Hepatocyte (in vitro differentiated cells): ENCODE data around the gene SLC22A12. TPM values are rescaled to one million over a fixed set of nuclear protein-coding genes. Genes with fewer than 3 reads are reported as not detected.

Experiments
- DNase-seq: peaks from one replicate; pipeline ENCODE4 v3.0.0-alpha.2; 2016; ENCODE audit warnings: low spot score
- H2AFZ ChIP-seq: fragments of 200-600 bp; sonication (generic); 2 replicates; pipeline ENCODE4 v1.6.0; 2016; ENCODE audit warnings: antibody characterized with exemption, mild to moderate bottlenecking
- H3K27ac ChIP-seq: fragments of 200-600 bp; sonication (generic); 2 replicates; pipeline ENCODE4 v1.5.1; 2016; ENCODE audit warnings: mild to moderate bottlenecking
- H3K27me3 ChIP-seq: fragments of 200-600 bp; sonication (generic); 2 replicates; pipeline ENCODE4 v1.6.1; 2016
- H3K36me3 ChIP-seq: fragments of 200-600 bp; sonication (generic); replicated peaks from 2 replicates; pipeline ENCODE4 v1.5.1; 2016; ENCODE audit warnings: low read depth; ENCODE audit not compliant: insufficient read depth
- H3K4me1 ChIP-seq: fragments of 200-600 bp; sonication (generic); 2 replicates; pipeline ENCODE4 v1.5.1; 2016; ENCODE audit warnings: mild to moderate bottlenecking, moderate library complexity; ENCODE audit not compliant: insufficient read depth
- H3K4me2 ChIP-seq: fragments of 200-600 bp; sonication (generic); 2 replicates; pipeline ENCODE4 v1.6.0; 2016
- H3K4me3 ChIP-seq: fragments of 200-600 bp; sonication (generic); 2 replicates; pipeline ENCODE4 v1.5.1; 2016; ENCODE audit warnings: mild to moderate bottlenecking
- H3K79me2 ChIP-seq: fragments of 200-600 bp; sonication (generic); 2 replicates; pipeline ENCODE4 v1.6.0; 2017; ENCODE audit warnings: mild to moderate bottlenecking
- H3K9me2 ChIP-seq: fragments of 200-600 bp; sonication (generic); replicated peaks from 2 replicates; pipeline ENCODE4 v1.6.0; 2017; ENCODE audit warnings: mild to moderate bottlenecking; ENCODE audit not compliant: insufficient read depth
- H3K9me3 ChIP-seq: fragments of 200-600 bp; sonication (generic); 2 replicates; pipeline ENCODE4 v1.5.1; 2016; ENCODE audit warnings: low read depth, mild to moderate bottlenecking
- H4K20me1 ChIP-seq: fragments of 200-600 bp; sonication (generic); 2 replicates; pipeline ENCODE4 v1.6.0; 2016; ENCODE audit warnings: mild to moderate bottlenecking; ENCODE audit not compliant: insufficient read depth, poor library complexity, severe bottlenecking
- EZH2 ChIP-seq: fragments of 200-600 bp; sonication (generic); IDR thresholded peaks from 2 replicates; pipeline ENCODE4 v1.6.1; 2016; ENCODE audit warnings: antibody characterized with exemption, mild to moderate bottlenecking, borderline replicate concordance
- EZH2phosphoT487 ChIP-seq: fragments of 200-600 bp; sonication (generic); IDR thresholded peaks from one replicate; pipeline ENCODE4 v1.6.1; 2018; ENCODE audit warnings: antibody characterized with exemption, mild to moderate bottlenecking, low read depth, moderate library complexity; ENCODE audit not compliant: unreplicated experiment, severe bottlenecking
- WGBS: methylation state at CpG from one replicate; pipeline ENCODE4 v1.1.6; 2016; ENCODE audit warnings: low lambda C conversion rate; ENCODE audit errors: missing lambda C conversion rate; 5-methylcytosine and 5-hydroxymethylcytosine counted together
- polyA plus RNA-seq: library from polyadenylated mRNA; unstranded; fragments of >200 nt; fragmentation: Nextera tagmentation; extraction: Ambion mirVana; gene quantifications from 2 replicates; pipeline ENCODE4 v1.2.1, GENCODE V29; 2016
- total RNA-seq: library from RNA; depleted of rRNA; stranded (reverse); fragments of >200 nt; gene quantifications from 2 replicates; pipeline ENCODE4 v1.2.3, GENCODE V29; 2014
- TF ChIP-seq, protein P1 (sequence below): fragments of 200-600 bp; sonication (generic); IDR thresholded peaks from 2 replicates; pipeline ENCODE4 v1.5.1; 2016; ENCODE audit warnings: antibody characterized with exemption, mild to moderate bottlenecking; ENCODE audit not compliant: poor library complexity

Gene SLC22A12
- total and polyA plus RNA-seq, 2 experiments from 2014 or later, result 0.11 TPM; not detected in 1

DNA sequence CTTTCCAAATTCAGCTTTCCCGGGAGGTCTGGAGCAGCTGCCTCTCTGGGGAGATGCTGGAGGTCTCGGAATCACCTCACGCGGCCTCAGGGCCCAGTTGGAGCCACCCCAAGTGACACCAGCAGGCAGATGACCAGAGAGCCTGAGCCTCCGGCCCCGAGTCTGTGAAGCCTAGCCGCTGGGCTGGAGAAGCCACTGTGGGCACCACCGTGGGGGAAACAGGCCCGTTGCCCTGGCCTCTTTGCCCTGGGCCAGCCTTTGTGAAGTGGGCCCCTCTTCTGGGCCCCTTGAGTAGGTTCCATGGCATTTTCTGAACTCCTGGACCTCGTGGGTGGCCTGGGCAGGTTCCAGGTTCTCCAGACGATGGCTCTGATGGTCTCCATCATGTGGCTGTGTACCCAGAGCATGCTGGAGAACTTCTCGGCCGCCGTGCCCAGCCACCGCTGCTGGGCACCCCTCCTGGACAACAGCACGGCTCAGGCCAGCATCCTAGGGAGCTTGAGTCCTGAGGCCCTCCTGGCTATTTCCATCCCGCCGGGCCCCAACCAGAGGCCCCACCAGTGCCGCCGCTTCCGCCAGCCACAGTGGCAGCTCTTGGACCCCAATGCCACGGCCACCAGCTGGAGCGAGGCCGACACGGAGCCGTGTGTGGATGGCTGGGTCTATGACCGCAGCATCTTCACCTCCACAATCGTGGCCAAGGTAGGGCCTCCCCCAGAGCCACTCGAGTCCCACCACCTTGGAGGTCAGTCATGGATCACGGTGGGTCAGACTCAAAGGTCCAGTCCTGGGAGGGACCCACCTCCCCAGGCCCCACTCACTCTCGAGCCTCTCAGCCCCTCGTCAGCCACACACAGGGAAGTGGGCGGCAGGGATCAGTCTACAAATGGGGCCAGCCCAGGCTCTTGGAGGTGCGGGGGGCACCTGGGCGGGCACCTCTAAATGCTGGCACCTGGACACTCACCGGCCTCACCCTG is 525 bp downstream of the SLC22A12 start:
- TF ChIP-seq, protein P1, sequence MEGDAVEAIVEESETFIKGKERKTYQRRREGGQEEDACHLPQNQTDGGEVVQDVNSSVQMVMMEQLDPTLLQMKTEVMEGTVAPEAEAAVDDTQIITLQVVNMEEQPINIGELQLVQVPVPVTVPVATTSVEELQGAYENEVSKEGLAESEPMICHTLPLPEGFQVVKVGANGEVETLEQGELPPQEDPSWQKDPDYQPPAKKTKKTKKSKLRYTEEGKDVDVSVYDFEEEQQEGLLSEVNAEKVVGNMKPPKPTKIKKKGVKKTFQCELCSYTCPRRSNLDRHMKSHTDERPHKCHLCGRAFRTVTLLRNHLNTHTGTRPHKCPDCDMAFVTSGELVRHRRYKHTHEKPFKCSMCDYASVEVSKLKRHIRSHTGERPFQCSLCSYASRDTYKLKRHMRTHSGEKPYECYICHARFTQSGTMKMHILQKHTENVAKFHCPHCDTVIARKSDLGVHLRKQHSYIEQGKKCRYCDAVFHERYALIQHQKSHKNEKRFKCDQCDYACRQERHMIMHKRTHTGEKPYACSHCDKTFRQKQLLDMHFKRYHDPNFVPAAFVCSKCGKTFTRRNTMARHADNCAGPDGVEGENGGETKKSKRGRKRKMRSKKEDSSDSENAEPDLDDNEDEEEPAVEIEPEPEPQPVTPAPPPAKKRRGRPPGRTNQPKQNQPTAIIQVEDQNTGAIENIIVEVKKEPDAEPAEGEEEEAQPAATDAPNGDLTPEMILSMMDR, result no peak
- TF ChIP-seq EZH2, result no peak
- no peak for TF ChIP-seq EZH2phosphoT487

DNA sequence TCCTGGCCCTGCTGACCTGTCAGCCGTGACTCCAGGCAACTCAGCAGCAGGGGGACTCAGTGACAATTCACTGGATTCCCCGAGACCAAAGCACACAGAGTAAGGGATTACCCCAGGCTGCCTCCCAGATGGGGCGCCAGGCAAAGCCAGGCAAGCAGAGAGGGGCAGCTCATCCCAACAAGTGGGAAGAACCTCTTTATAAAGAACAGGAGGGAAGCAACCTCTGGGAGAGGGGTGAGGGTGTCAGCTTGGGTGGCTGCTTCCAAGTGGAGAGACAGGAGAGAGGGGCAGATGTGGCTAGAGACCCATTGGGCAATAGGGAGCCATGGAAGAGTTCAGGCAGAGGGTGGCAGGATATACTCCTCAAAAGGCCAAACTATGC is 1.2 kb downstream of the SLC22A12 start:
- no peaks in the 10 kb centered on the region for H3K79me2 ChIP-seq
- H3K9me2 ChIP-seq, result no peaks in the 10 kb centered on the region
- H4K20me1 ChIP-seq, result no peaks in the 10 kb centered on the region
- no peak overlapping the region for H2AFZ ChIP-seq
- H3K4me1 ChIP-seq, result no peaks in the 10 kb centered on the region
- DNase-seq, result no peak
- no peaks in the 10 kb centered on the region for H3K9me3 ChIP-seq
- no peak overlapping the region for H3K27ac ChIP-seq
- no peaks in the 10 kb centered on the region for H3K27me3 ChIP-seq
- H3K4me2 ChIP-seq, result no peak overlapping the region
- no peaks in the 10 kb centered on the region for H3K36me3 ChIP-seq
- 92% methylated on average over 3 of the region's 3 CpGs for WGBS
- H3K4me3 ChIP-seq, result no peak overlapping the region
- no peak for TF ChIP-seq EZH2phosphoT487
- no peak for TF ChIP-seq EZH2
- TF ChIP-seq, protein P1, result no peak

More for the DNA sequence above, 525 bp downstream of the SLC22A12 start:
- Histone ChIP-seq H3K9me3 (no peaks in the 10 kb centered on the region), H3K79me2 (no peaks in the 10 kb centered on the region), H3K4me2 (no peak overlapping the region), H3K27ac (no peak overlapping the region), H2AFZ (no peak overlapping the region), H3K36me3 (no peaks in the 10 kb centered on the region), H3K4me1 (no peaks in the 10 kb centered on the region), H3K9me2 (no peaks in the 10 kb centered on the region), H4K20me1 (no peaks in the 10 kb centered on the region), H3K4me3 (no peak overlapping the region), H3K27me3 (no peaks in the 10 kb centered on the region)
- 91% methylated on average over 35 of the region's 36 CpGs for WGBS
- DNase-seq, result no peak

DNA sequence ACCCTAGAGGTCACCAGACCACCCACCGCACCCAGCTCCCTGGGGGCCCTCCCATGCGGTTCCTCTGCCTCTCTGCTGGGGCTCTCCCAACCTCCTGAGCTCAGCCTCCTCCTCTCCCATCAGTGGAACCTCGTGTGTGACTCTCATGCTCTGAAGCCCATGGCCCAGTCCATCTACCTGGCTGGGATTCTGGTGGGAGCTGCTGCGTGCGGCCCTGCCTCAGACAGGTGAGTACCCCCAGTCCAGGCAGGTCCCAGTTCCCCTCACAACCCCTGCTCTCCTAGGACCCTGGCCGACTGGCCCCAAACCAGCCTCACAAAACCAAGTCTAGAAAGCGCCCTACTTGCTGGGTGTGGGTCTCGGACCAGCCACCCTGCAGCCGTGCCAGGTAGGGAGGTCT is 1.6 kb downstream of the SLC22A12 start:
- no peaks in the 10 kb centered on the region for H3K79me2 ChIP-seq
- no peaks in the 10 kb centered on the region for H3K4me1 ChIP-seq
- no peak overlapping the region for H3K4me2 ChIP-seq
- H3K9me2 ChIP-seq, result no peaks in the 10 kb centered on the region
- H3K27me3 ChIP-seq, result no peaks in the 10 kb centered on the region
- H2AFZ ChIP-seq, result no peak overlapping the region
- TF ChIP-seq, protein P1, result no peak
- TF ChIP-seq EZH2phosphoT487 (no peak), EZH2 (no peak)
- H3K9me3 ChIP-seq, result no peaks in the 10 kb centered on the region
- DNase-seq, result no peak
- H3K36me3 ChIP-seq, result no peaks in the 10 kb centered on the region
- H3K4me3 ChIP-seq, result no peak overlapping the region
- no peaks in the 10 kb centered on the region for H4K20me1 ChIP-seq
- WGBS, result 91% methylated on average over 9 of the region's 9 CpGs
- H3K27ac ChIP-seq, result no peak overlapping the region
